HG03342 (cell line): ENCODE data around the gene TCEAL9.
"Not testable (repeated sequence)": the region's sequence is repeated elsewhere in the genome, so short reads cannot be mapped to it uniquely, and the experiment has no call there.

Experiments
- ATAC-seq: cut with Tn5 transposase; IDR thresholded peaks from one replicate; pipeline ENCODE4 v1.9.1; 2021; ENCODE audit warnings: mild to moderate bottlenecking, moderate library complexity; ENCODE audit not compliant: unreplicated experiment

Gene TCEAL9, protein sequence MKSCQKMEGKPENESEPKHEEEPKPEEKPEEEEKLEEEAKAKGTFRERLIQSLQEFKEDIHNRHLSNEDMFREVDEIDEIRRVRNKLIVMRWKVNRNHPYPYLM

DNA sequence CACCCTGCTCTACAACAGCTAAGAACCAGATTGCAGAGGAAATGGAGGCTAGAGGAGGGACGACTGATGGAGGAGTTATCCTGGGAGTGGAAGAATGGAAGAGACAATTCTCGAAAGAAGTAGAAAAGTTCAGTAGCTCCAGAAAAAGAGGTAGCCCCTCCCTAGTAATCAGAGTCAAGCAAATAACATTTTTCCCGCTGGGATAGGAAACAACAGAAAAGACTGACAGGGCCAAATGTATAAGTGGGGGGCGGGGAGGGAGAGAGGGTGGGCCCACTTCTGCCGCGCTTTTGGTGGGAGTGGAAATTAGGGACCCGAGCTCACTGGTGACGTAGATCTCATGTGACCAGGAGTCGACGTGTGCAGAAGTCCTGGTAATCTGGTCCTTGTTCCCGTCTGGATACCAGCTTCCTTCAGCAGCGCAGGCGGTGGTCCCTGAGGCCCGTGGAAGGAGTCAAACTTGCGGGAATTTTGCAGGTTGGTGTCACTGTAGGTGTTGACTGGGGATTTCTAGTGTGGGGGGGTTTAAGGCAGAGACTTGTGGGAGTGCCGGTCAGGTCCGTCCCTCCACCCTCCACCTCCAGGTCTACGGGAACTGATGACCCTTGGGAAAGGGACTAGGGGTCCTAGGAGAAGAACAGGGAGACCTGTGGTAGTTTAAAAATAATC lies at the start of gene TCEAL9:
TSS of gene TCEAL9 (plus strand) at position 377 of the 669 bp plus-strand sequence. CDS start 1,179 bp downstream, outside the sequence.
- peak; percentile 60 for ATAC-seq

DNA sequence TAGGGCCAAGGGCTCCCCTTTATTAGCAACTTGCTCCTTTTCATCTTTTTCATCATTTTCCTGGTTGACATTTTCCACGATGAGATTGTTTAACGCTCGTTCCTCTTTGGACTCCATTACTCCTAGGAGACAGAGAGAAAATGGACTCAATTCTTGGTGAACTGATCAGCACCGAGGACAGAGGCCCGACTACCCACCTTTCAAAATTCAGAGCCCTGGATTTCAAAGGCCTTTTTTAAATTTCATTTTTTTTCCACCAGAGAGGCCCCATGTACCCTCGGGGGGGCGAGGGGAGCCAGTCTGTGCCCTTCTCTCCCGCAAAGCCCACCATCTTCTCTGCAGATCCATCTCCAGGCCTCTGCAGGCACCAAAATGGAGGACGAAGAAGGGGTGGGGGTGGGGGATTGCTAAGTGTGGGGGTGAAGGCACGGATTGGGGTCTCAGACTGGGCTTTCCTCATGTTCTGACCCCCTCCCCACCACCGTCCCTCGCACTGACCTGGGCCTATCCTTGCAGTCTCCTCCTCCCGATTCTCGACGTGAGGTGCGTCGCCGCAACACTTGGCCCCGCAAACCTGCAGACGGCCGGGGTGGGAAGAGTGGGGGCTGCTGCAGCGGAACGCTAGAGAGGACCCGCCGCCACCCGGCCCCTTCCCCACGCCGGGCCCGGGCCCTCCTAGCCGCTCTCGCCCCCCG lies 46.3 kb upstream of the TCEAL9 start:
- peak; percentile 10 for ATAC-seq

DNA sequence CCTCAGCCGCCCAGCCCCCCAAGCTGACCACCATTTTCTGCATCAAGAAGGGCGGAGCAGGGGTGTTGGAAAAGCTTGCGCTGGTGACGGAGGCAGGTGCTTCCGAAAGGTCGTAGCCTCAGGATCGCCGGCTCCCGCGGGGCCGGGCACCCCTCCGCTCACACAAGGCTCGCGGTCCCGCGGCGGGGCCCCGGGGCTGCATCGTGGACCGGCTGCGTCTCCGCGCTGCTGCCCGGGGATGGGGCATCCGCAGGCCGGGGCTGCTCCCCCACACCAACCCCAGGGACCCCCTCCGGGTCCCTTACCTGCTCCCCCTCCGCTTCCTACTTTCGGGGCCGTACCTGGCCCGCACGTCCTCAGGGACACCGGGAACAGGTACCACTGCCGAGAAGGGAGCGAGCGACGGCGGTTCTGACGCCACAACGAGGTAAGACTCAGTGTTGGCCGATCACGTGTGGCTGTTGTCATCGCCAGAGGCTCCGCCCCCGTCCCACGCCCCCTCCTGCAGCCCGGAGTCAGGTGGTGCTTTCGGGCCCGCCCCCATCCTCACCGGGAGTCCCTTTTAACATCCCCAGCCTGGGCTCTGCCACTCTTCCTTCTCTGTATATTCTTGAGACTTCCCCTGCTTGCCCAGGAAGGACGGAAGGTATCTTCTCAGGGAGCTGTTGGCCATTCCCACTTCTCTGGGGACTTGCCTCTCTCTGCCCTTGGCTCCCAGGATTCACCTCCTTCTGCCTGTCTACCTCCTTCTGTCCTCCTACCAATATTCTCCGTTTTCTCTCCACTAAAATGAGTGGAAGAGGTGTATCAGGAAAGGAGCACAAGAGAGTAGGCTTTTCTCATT lies 45.5 kb upstream of the TCEAL9 start, which contains the start of gene BEX2:
TSS of gene BEX2 (minus strand) at position 436 of the 844 bp plus-strand sequence. CDS start 1,014 bp downstream, outside the sequence.
- peak; percentile 96 for ATAC-seq

DNA sequence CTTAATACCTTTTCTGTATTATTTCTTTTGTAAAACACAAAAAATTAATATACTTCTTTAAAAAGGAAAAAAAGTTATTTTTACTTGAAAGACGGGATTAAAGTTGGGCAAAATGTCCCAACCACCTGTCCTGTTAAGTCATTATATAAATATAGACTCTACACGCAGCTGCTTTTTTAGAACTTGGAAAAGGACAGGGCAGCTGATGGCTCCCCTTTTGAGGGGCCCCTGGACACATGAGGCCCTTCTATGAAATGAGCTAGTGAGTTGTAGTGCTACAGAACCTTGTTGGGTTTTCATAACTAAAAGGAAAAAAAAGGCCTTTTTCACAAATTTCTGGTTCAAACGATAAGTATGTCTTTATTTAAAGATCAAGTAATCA lies 44.9 kb upstream of the TCEAL9 start:
- ATAC-seq: no peak

DNA sequence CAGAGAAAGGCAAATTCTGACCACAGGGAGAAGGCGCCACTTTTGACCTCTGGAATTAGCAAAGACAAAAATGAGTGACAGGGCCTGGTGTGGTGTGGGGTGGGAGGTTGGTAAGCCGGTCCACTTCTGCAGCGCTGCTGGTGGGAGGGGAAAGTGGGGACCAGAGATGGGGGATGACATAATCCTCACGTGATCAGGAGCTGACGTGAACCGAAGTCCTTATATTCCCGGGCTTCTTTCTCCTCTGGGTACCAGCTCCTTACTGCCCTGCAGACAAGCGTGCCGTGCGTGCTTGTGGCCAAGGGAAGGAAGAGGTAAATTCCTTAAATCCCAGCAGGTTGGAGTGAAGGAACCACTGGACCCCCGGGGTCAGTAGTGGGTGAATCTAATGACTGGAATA lies 26.3 kb upstream of the TCEAL9 start, which contains the start of gene TCEAL7:
TSS of gene TCEAL7 (plus strand) at position 249 of the 400 bp plus-strand sequence. CDS start 1,165 bp downstream, outside the sequence.
- no peak for ATAC-seq

DNA sequence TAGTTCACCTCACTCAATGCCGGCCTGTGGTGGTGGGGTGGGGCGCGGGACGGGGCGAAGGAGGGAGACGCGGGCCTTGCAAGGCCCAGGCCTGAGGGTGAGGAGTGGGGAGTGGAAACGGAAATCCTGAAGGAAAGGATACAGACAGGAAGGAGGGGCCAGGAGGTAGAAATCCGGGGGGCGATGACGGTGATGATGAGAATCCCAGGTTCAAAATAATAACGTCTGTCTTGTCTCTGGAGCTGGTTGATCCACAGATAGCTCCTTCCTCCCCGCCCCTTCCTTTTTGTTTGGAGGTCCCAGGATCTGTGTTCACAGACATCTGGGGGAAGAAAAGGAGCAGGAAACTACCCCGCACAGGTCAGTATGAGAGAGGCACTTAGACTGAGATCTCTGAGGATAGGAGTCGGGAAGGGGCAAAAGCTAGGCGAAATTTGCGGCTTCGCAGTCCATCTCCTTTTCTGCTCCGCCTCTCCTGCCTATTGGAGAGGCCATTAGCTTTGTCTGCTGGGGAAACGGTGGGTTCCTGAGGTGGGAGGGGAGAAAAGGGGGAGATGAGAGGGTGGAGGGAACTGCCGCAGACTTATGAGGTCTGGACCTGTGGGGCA lies 25.5 kb upstream of the TCEAL9 start:
- no peak for ATAC-seq

DNA sequence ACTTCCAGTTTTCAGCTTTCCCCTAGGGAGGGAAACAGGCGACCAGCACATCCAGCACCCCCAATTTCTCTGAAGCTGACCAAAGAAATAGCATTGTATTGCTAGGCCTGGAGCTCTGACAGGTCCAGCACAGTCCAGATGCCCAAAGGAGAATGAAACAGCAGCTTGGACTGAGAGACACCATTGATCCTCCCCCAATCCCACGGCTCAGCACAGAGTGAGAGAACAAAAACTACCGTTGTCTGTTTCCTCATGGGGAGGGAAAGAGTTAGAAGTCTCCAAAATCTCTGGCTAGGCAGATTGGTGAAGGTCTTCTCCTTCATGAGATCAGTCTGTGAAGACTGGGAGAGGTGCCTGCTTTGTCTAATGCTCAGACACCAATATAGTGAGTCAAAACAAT lies 17.6 kb upstream of the TCEAL9 start:
- ATAC-seq: no peak

DNA sequence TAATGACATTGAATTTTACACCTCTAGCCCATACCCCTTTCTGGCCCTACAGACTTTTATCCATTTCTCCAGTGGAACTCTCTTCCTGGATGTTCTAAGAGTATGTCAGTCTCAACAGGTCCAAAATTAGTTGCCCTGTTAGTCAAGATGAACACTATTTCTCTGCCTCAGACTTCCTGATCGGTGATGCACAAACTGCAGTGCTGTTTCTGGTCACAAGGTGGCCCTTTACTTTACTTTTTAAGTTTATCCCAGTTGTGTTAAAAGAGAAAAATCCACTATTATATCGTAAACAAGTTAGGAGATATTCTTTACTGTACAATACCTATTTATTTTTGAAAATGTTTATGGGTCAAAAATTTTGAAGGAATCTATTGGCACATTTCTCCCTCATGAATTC lies 13.2 kb upstream of the TCEAL9 start:
- ATAC-seq: no peak

DNA sequence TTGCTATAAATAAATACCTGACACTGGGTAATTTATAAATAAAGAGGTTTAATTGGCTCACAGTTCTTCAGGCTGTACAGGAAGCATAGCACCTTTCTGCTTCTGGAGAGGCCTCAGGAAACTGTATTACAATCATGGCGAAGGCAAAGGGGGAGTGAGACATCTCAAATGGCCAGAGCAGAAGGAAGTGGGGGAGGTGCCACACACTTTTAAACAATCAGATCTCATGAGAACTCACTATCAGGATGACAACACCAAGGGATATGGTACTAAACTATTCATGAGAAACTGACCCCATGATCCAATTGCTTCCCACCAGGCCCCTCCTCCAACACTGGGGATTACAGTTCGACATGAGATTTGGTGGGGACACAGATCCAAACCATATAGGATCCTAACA lies 11.7 kb upstream of the TCEAL9 start:
- ATAC-seq: no peak

DNA sequence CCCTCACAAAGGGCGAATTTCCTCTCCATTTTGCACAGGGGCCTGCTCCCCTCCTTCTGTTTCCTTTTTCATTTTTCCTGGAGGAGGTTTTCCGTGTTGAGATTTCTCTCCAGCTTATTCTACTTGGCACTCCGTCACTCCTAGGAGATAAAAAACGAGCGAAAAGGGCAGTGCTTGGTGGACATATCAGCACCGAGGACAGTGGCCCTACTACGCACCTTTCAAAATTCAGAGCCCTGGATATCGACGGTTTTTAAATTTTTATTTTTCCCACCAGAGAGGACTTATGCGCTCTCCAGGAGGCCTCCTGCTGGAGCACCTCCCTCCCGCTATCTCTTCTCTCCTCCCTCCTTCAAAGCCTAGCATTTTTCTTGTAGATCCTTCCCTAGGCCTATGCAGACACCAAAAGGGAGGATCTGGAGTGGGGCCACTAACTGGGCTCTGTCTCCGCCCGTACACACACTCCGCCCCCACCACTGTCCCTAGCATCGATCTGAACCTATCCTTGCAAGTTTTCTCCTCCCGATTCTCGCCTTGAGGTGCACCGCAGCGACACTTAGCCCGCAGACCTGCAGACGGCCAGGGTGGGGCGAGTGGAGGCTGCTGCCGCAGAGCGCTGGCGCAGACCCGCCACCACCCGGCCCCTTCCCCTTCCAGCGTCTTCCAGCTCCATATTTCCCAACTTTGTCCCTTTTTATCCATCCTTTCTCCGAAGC lies 8.5 kb upstream of the TCEAL9 start:
- ATAC-seq: no peak

DNA sequence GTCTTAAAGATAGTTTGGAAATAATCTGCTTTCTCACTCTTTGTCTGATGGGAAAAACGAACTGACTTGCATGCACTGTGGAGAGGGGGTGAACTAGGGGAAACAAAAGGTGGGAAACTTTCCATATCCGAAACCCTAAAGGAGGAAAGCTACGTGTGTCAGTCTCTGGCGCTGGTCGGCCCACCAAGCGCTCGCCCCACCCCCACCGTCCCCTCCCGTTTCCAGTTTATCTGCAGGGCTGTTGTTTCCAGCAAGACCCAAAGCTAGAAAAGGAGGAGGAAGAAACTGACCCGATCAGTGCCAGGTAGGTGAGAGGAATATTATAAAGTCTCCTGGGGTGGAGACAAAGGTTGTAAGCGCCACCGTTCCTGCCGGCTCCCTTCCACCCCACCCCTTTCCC lies 552 bp downstream of the TCEAL9 start:
- ATAC-seq: peak; percentile 19

DNA sequence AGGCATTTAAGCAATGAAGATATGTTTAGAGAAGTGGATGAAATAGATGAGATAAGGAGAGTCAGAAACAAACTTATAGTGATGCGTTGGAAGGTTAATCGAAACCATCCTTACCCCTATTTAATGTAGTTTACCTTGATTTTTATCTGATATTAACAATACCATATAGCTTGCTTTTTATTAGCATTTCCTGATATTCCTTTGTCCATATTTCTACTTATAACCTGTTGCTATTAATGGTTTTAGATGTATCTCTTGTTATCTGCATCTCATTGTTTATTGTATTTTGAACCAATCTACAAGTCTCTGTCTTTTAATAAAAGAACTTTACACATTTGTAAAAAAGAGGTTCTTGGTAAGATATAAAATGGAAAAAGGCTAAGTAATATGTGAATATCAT lies 1.6 kb downstream of the TCEAL9 start:
- ATAC-seq: no peak

DNA sequence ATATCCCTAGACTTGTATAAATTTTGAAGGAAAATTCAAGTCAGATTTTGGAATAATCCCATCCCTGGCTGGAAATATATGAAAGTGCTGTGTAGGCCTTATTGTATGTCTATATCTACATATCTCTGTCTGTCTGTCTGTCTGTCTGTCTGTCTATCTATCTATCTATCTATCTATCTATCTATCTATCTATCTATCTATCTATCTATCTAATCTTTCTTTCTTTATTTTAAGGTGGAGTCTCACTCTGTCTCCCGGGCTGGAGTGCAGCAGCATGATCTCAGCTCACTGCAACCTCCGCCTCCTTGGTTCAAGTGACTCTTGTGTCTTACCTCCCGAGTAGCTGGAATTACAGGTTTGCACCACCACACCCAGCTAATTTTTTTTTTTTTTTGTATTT lies 3.3 kb downstream of the TCEAL9 start:
- not testable (repeated sequence) for ATAC-seq

DNA sequence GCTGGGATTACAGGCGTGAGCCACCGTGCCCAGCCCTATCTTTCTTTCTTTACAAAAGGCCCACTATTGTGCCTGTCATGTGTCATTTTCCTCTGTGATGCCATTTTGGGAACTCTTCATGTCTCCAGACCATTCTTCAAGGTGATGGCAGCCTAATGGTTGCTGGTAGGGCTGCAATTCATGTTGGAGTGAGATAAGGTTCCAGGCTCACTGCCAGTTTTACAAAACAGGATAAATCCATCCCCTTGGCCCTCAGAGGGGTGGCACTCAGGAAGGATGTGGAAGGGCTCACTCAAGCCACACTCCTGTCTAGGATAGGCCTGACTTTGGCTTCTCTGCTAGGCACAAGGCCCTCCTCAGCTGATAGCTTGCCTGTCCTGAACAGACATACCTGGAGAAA lies 3.8 kb downstream of the TCEAL9 start:
- no peak for ATAC-seq

DNA sequence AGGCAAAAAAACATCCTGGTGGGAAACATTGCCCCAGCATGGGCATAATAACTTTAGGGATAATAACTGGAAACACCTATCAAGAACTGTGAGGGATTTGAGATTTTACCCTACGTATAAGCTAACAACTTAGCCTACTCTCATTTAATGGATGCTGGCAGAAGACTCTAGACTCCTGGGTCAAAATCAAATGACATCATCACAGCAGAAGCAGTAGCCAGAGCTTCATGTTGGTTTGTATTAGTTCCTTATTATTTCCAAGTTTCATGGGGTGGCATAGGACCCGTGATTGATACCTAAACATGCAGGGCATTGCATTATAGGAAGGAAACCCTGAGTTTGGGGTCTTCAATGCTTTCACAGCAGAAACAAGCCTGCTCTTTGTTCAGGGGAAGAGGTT lies 4.6 kb downstream of the TCEAL9 start:
- ATAC-seq: no peak

DNA sequence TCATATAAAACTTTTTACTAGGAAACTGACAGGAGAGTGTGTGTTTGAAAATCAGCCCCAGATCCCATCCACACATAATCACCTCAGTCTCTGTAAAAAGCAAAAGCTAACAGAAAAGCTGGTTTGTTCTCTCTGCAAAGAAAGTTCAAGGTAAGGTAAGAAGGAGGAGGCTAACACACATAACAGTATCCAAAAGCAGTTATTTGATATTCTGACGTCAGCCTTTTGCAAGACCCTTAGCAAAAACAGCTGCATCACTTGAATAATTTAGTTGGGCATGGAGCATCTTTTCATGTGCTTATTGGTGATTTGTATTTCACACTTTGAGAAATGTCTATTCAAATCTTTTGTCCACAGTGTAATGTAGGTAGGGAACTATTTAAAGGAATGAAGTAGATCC lies 5.5 kb downstream of the TCEAL9 start:
- ATAC-seq: no peak

DNA sequence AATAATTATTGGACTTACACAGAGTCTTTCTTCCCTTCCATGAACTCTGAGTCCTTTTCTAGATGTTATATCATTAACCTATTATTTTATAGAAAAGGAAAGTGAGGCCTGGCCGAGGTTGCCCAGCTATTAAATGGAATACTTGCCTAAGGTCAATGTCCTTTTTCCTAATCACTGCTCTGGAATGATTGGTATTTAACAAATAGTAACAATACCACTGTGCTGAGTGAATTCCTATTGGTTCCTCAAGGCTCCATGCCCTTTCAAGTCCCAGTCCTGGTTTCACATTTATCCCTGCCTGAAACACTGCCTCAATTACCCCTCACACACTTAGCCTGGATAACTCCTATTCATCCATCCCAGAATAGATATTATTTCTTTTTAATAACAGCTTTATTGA lies 6.2 kb downstream of the TCEAL9 start:
- no peak for ATAC-seq

DNA sequence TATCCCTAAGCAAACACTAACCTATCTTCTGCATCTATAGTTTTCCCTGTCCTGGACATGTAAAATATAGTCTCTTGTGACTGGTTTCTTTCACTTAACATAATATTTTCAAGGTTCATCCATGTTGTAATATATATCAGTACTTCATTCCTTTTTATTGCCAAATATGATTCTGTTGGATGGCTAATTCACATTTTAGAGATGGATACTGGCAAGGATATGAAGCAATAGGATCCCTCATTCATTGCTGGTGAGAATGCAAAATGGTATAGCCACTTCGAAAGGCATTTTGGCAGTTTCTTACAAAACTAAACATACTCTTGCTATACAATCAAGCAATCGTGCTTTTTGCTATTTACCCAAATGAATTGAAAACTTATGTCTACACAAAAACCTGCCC lies 6.7 kb downstream of the TCEAL9 start:
- no peak for ATAC-seq

DNA sequence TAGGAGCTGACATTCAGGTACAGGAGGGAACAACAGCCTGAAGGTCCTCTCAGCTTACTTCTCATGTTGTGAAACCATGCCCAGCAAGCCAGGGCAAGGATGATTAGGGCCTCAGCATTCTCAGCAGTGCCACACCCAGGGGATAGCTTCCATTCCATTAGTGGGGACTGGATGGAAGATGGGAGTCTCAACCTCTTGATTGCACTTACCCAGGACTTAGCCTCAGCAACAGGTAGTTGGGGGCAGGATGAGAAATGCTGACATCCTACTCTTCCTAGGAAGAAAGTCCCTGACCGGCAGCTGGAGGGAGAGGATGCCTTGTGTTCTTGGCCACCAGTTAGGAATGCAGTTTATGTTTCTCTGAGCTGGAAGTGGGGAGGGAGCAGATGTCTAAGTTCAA lies 11.2 kb downstream of the TCEAL9 start:
- no peak for ATAC-seq

DNA sequence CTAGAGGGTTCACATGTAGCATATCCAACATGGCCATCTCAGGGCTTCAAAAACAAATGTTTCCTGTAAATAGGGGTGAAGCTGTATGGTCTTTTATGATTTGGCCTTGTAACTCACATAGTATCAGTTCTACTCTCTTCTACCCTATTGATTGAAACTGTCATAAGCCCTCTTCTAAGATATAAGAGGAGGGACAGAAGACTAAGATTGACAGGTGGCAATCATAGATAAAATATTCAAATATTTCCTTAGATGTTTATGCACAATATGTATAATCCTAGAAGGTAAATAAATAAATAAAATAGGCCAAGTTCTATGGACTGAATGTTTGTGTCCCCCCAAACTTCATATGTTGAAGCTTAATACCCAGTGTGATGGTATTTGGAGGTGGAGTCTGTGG lies 13.2 kb downstream of the TCEAL9 start:
- ATAC-seq: no peak
